PC-9 (cell line): ENCODE data around the gene ZNF429.

Experiments used
- CTCF ChIP-seq: fragments of 200-600 bp; sonication (generic); conservative IDR thresholded peaks from 2 replicates; pipeline ENCODE4 v1.6.1; 2017; ENCODE audit warnings: mixed run types, antibody characterized with exemption, mild to moderate bottlenecking, moderate library complexity
- EZH2 ChIP-seq: fragments of 200-600 bp; sonication (generic); IDR thresholded peaks from 2 replicates; pipeline ENCODE4 v1.8.0; 2017; ENCODE audit warnings: antibody characterized with exemption, low read depth

- TF ChIP-seq CTCF (no peak), EZH2 (no peak)
Measured at GRCh38 chr19:21460686-21461085, 44.7 kb upstream of the ZNF429 start.
